ENCODE data around the gene CARD8.
"Not testable (repeated sequence)": the region's sequence is repeated elsewhere in the genome, so short reads cannot be mapped to it uniquely, and the experiment has no call there.

CARD8 gene

GRCh38 chr19:48255376-48256303 is at the start of gene CARD8:
CARD8 (minus strand) TSS chr19:48255912; CDS start chr19:48241020, 14,892 bp downstream.
- Histone ChIP-seq H3K36me3 (ENCODE audit: control insufficient read depth, insufficient read depth, low read length) (no peaks in the 10 kb centered on the region), H3K4me3 (ENCODE audit: low read depth, low read length) (peak within 1 kb of the TSS; percentile 85), H3K9me3 (ENCODE audit: control insufficient read depth, insufficient read depth, low read length) (no peaks in the 10 kb centered on the region), H3K9ac (ENCODE audit: low read depth, low read length) (peak within 1 kb of the TSS; percentile 93), H3K4me1 (ENCODE audit: control insufficient read depth, insufficient read depth, low read length) (no peaks in the 10 kb centered on the region), H3K27me3 (ENCODE audit: control insufficient read depth, insufficient read depth, low read length) (peaks cover 3% of the 10 kb centered on the region)

GRCh38 chr19:48303866-48304265 is 48.2 kb upstream of the CARD8 start:
- no peaks in the 10 kb centered on the region for H3K36me3 ChIP-seq (ENCODE audit: control insufficient read depth, insufficient read depth, low read length)

GRCh38 chr19:48303367-48303766 is 47.7 kb upstream of the CARD8 start:
- Histone ChIP-seq H3K36me3 (ENCODE audit: control insufficient read depth, insufficient read depth, low read length) (no peaks in the 10 kb centered on the region), H3K4me3 (ENCODE audit: low read depth, low read length) (no peak overlapping the region), H3K27me3 (ENCODE audit: control insufficient read depth, insufficient read depth, low read length) (no peaks in the 10 kb centered on the region), H3K4me1 (ENCODE audit: control insufficient read depth, insufficient read depth, low read length) (no peaks in the 10 kb centered on the region), H3K9ac (ENCODE audit: low read depth, low read length) (no peak overlapping the region), H3K9me3 (ENCODE audit: control insufficient read depth, insufficient read depth, low read length) (no peaks in the 10 kb centered on the region)

More at GRCh38 chr19:48303866-48304265, 48.2 kb upstream of the CARD8 start:
- Histone ChIP-seq H3K9me3 (ENCODE audit: control insufficient read depth, insufficient read depth, low read length) (no peaks in the 10 kb centered on the region), H3K9ac (ENCODE audit: low read depth, low read length) (no peak overlapping the region), H3K4me3 (ENCODE audit: low read depth, low read length) (no peak overlapping the region), H3K27me3 (ENCODE audit: control insufficient read depth, insufficient read depth, low read length) (no peaks in the 10 kb centered on the region), H3K4me1 (ENCODE audit: control insufficient read depth, insufficient read depth, low read length) (no peaks in the 10 kb centered on the region)

GRCh38 chr19:48302600-48302959 is 46.9 kb upstream of the CARD8 start:
- no peaks in the 10 kb centered on the region for H3K36me3 ChIP-seq (ENCODE audit: control insufficient read depth, insufficient read depth, low read length)
- H3K4me1 ChIP-seq (ENCODE audit: control insufficient read depth, insufficient read depth, low read length), result no peaks in the 10 kb centered on the region
- H3K9me3 ChIP-seq (ENCODE audit: control insufficient read depth, insufficient read depth, low read length), result no peaks in the 10 kb centered on the region
- H3K4me3 ChIP-seq (ENCODE audit: low read depth, low read length), result no peak overlapping the region
- H3K9ac ChIP-seq (ENCODE audit: low read depth, low read length), result no peak overlapping the region
- H3K27me3 ChIP-seq (ENCODE audit: control insufficient read depth, insufficient read depth, low read length), result no peaks in the 10 kb centered on the region

- Histone ChIP-seq H3K36me3 (ENCODE audit: control insufficient read depth, insufficient read depth, low read length) (no peaks in the 10 kb centered on the region), H3K9me3 (ENCODE audit: control insufficient read depth, insufficient read depth, low read length) (no peaks in the 10 kb centered on the region), H3K27me3 (ENCODE audit: control insufficient read depth, insufficient read depth, low read length) (no peaks in the 10 kb centered on the region), H3K4me1 (ENCODE audit: control insufficient read depth, insufficient read depth, low read length) (no peaks in the 10 kb centered on the region), H3K9ac (ENCODE audit: low read depth, low read length) (no peak overlapping the region), H3K4me3 (ENCODE audit: low read depth, low read length) (no peak overlapping the region)
Measured at GRCh38 chr19:48301886-48302599, 46.3 kb upstream of the CARD8 start.

- no peaks in the 10 kb centered on the region for H3K9me3 ChIP-seq (ENCODE audit: control insufficient read depth, insufficient read depth, low read length)
- no peaks in the 10 kb centered on the region for H3K4me1 ChIP-seq (ENCODE audit: control insufficient read depth, insufficient read depth, low read length)
- H3K27me3 ChIP-seq (ENCODE audit: control insufficient read depth, insufficient read depth, low read length), result no peaks in the 10 kb centered on the region
- no peaks in the 10 kb centered on the region for H3K36me3 ChIP-seq (ENCODE audit: control insufficient read depth, insufficient read depth, low read length)
- H3K4me3 ChIP-seq (ENCODE audit: low read depth, low read length), result no peak overlapping the region
- no peak overlapping the region for H3K9ac ChIP-seq (ENCODE audit: low read depth, low read length)
Measured at GRCh38 chr19:48297975-48298374, 42.3 kb upstream of the CARD8 start.

GRCh38 chr19:48296963-48297734 is 41.4 kb upstream of the CARD8 start:
- no peaks in the 10 kb centered on the region for H3K9me3 ChIP-seq (ENCODE audit: control insufficient read depth, insufficient read depth, low read length)
- H3K4me3 ChIP-seq (ENCODE audit: low read depth, low read length), result no peak overlapping the region
- H3K36me3 ChIP-seq (ENCODE audit: control insufficient read depth, insufficient read depth, low read length), result no peaks in the 10 kb centered on the region
- H3K4me1 ChIP-seq (ENCODE audit: control insufficient read depth, insufficient read depth, low read length), result no peaks in the 10 kb centered on the region
- no peaks in the 10 kb centered on the region for H3K27me3 ChIP-seq (ENCODE audit: control insufficient read depth, insufficient read depth, low read length)
- no peak overlapping the region for H3K9ac ChIP-seq (ENCODE audit: low read depth, low read length)

GRCh38 chr19:48295458-48295857 is 39.7 kb upstream of the CARD8 start:
- H3K4me3 ChIP-seq (ENCODE audit: low read depth, low read length), result no peak overlapping the region
- no peaks in the 10 kb centered on the region for H3K27me3 ChIP-seq (ENCODE audit: control insufficient read depth, insufficient read depth, low read length)
- peak overlapping the region; percentile 37 for H3K9ac ChIP-seq (ENCODE audit: low read depth, low read length)

GRCh38 chr19:48292798-48293197 is 37.1 kb upstream of the CARD8 start:
- Histone ChIP-seq H3K9ac (ENCODE audit: low read depth, low read length) (no peak overlapping the region), H3K4me1 (ENCODE audit: control insufficient read depth, insufficient read depth, low read length) (no peaks in the 10 kb centered on the region), H3K4me3 (ENCODE audit: low read depth, low read length) (no peak overlapping the region), H3K36me3 (ENCODE audit: control insufficient read depth, insufficient read depth, low read length) (no peaks in the 10 kb centered on the region), H3K9me3 (ENCODE audit: control insufficient read depth, insufficient read depth, low read length) (no peaks in the 10 kb centered on the region), H3K27me3 (ENCODE audit: control insufficient read depth, insufficient read depth, low read length) (no peaks in the 10 kb centered on the region)

More at GRCh38 chr19:48295458-48295857, 39.7 kb upstream of the CARD8 start:
- Histone ChIP-seq H3K9me3 (ENCODE audit: control insufficient read depth, insufficient read depth, low read length) (no peaks in the 10 kb centered on the region), H3K4me1 (ENCODE audit: control insufficient read depth, insufficient read depth, low read length) (no peaks in the 10 kb centered on the region), H3K36me3 (ENCODE audit: control insufficient read depth, insufficient read depth, low read length) (no peaks in the 10 kb centered on the region)

- not testable (repeated sequence) for H3K9ac ChIP-seq (ENCODE audit: low read depth, low read length); H3K9me3 ChIP-seq (ENCODE audit: control insufficient read depth, insufficient read depth, low read length); H3K27me3 ChIP-seq (ENCODE audit: control insufficient read depth, insufficient read depth, low read length); H3K4me1 ChIP-seq (ENCODE audit: control insufficient read depth, insufficient read depth, low read length); H3K36me3 ChIP-seq (ENCODE audit: control insufficient read depth, insufficient read depth, low read length)
- peak overlapping the region; percentile 62 for H3K4me3 ChIP-seq (ENCODE audit: low read depth, low read length)
Measured at GRCh38 chr19:48291489-48291815, 35.7 kb upstream of the CARD8 start.

GRCh38 chr19:48290771-48291488 is 35.2 kb upstream of the CARD8 start:
- H3K4me3 ChIP-seq (ENCODE audit: low read depth, low read length), result peak overlapping the region; percentile 62
- H3K36me3 ChIP-seq (ENCODE audit: control insufficient read depth, insufficient read depth, low read length), result peaks cover 9% of the 10 kb centered on the region
- no peaks in the 10 kb centered on the region for H3K4me1 ChIP-seq (ENCODE audit: control insufficient read depth, insufficient read depth, low read length)
- no peaks in the 10 kb centered on the region for H3K27me3 ChIP-seq (ENCODE audit: control insufficient read depth, insufficient read depth, low read length)
- no peaks in the 10 kb centered on the region for H3K9me3 ChIP-seq (ENCODE audit: control insufficient read depth, insufficient read depth, low read length)
- H3K9ac ChIP-seq (ENCODE audit: low read depth, low read length), result peak overlapping the region; percentile 17

Data from iPS-15b (cell line).